OCI-LY1 (cell line): Measurements from ENCODE around the gene NPAS2.

Experiments
- H2AFZ ChIP-seq: fragments of 200-600 bp; sonication (generic), shearing (Covaris generic); 2 replicates; pipeline ENCODE4 v1.6.0; 2014; ENCODE audit warnings: antibody characterized with exemption, mild to moderate bottlenecking, low read length
- H3F3A ChIP-seq: fragments of 200-600 bp; sonication (generic), shearing (Covaris generic); 2 replicates; pipeline ENCODE4 v1.6.0; 2014; ENCODE audit warnings: mild to moderate bottlenecking, antibody characterized with exemption, low read length, moderate library complexity; ENCODE audit not compliant: insufficient read depth
- H3K27ac ChIP-seq: fragments of 200-600 bp; sonication (generic); 2 replicates; pipeline ENCODE4 v1.5.1; 2014; ENCODE audit warnings: low read length, mixed run types, mild to moderate bottlenecking, low read depth; ENCODE audit not compliant: poor library complexity, severe bottlenecking
- H3K27me3 ChIP-seq: fragments of 200-600 bp; sonication (generic); 2 replicates; pipeline ENCODE4 v1.6.0; 2014; ENCODE audit warnings: antibody characterized with exemption, mild to moderate bottlenecking, low read length, moderate library complexity; ENCODE audit not compliant: insufficient read depth
- H3K36me3 ChIP-seq: fragments of 200-600 bp; sonication (generic); 2 replicates; pipeline ENCODE4 v1.6.1; 2014; ENCODE audit warnings: mild to moderate bottlenecking, antibody characterized with exemption, low read length, moderate library complexity, mixed read lengths; ENCODE audit not compliant: insufficient read depth
- H3K4me1 ChIP-seq: fragments of 200-600 bp; sonication (generic); 2 replicates; pipeline ENCODE4 v1.5.1; 2014; ENCODE audit warnings: mild to moderate bottlenecking, low read length, moderate library complexity; ENCODE audit not compliant: insufficient read depth, severe bottlenecking
- H3K4me2 ChIP-seq: fragments of 200-600 bp; sonication (generic), shearing (Covaris generic); 2 replicates; pipeline ENCODE4 v1.6.1; 2014; ENCODE audit warnings: low read length
- H3K4me3 ChIP-seq: fragments of 200-600 bp; sonication (generic); 2 replicates; pipeline ENCODE4 v1.5.1; 2014; ENCODE audit warnings: low read length, low read depth, mild to moderate bottlenecking, mixed read lengths; ENCODE audit not compliant: poor library complexity, severe bottlenecking
- H3K79me2 ChIP-seq: fragments of 200-600 bp; shearing (Covaris generic); 2 replicates; pipeline ENCODE4 v1.6.1; 2016; ENCODE audit warnings: mixed run types, low read length, mixed read lengths; ENCODE audit not compliant: insufficient read depth
- H3K9ac ChIP-seq: fragments of 200-600 bp; sonication (generic), shearing (Covaris generic); 2 replicates; pipeline ENCODE4 v1.6.1; 2014; ENCODE audit warnings: mild to moderate bottlenecking, low read length, mixed read lengths
- H3K9me2 ChIP-seq: fragments of 200-600 bp; sonication (generic), shearing (Covaris generic); 2 replicates; pipeline ENCODE4 v1.6.1; 2014; ENCODE audit warnings: low read depth, mild to moderate bottlenecking, low read length, mixed read lengths
- H3K9me3 ChIP-seq: fragments of 200-600 bp; shearing (Covaris generic); 2 replicates; pipeline ENCODE4 v1.6.1; 2014; ENCODE audit warnings: low read length, mixed read lengths
- H4K20me1 ChIP-seq: fragments of 200-600 bp; sonication (generic), shearing (Covaris generic); 2 replicates; pipeline ENCODE4 v1.6.0; 2016; ENCODE audit warnings: mild to moderate bottlenecking, low read length; ENCODE audit not compliant: insufficient read depth
- EZH2 ChIP-seq: fragments of 200-600 bp; sonication (generic), shearing (Covaris generic); IDR thresholded peaks from 2 replicates; pipeline ENCODE4 v1.8.0; 2017; ENCODE audit warnings: borderline replicate concordance, mixed run types, mild to moderate bottlenecking, antibody characterized with exemption, low read length, moderate library complexity, mixed read lengths
- TF ChIP-seq, protein P1 (sequence below): fragments of 200-600 bp; sonication (generic), shearing (Covaris generic); IDR thresholded peaks from 2 replicates; pipeline ENCODE4 v1.5.1; 2017; ENCODE audit warnings: mild to moderate bottlenecking, antibody characterized with exemption, low read length, moderate library complexity, mixed read lengths

Gene NPAS2

DNA sequence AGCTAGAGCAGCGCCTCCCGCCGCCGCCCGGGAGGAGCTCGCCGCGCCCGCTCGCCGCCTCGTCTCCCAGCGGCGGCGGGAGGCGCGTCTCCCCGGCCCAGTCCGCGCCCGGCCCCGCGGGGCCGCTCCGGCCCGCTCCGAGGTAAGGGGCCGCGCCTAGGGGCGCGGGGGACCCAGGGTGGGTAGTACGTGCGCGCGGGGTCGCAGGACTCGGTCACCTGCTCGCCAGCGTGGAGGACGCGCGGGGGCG lies 259 bp downstream of the NPAS2 start:
- no peak for TF ChIP-seq EZH2
- no peaks in the 10 kb centered on the region for H3K9me3 ChIP-seq
- H2AFZ ChIP-seq = no peak overlapping the region
- no peak overlapping the region for H3K27ac ChIP-seq
- no peaks in the 10 kb centered on the region for H3K27me3 ChIP-seq
- no peaks in the 10 kb centered on the region for H3K9me2 ChIP-seq
- no peaks in the 10 kb centered on the region for H3F3A ChIP-seq
- H3K79me2 ChIP-seq = no peaks in the 10 kb centered on the region
- no peak overlapping the region for H3K9ac ChIP-seq
- no peak overlapping the region for H3K4me2 ChIP-seq
- H3K36me3 ChIP-seq = no peaks in the 10 kb centered on the region
- H3K4me1 ChIP-seq = no peaks in the 10 kb centered on the region
- no peak overlapping the region for H3K4me3 ChIP-seq
- no peaks in the 10 kb centered on the region for H4K20me1 ChIP-seq

DNA sequence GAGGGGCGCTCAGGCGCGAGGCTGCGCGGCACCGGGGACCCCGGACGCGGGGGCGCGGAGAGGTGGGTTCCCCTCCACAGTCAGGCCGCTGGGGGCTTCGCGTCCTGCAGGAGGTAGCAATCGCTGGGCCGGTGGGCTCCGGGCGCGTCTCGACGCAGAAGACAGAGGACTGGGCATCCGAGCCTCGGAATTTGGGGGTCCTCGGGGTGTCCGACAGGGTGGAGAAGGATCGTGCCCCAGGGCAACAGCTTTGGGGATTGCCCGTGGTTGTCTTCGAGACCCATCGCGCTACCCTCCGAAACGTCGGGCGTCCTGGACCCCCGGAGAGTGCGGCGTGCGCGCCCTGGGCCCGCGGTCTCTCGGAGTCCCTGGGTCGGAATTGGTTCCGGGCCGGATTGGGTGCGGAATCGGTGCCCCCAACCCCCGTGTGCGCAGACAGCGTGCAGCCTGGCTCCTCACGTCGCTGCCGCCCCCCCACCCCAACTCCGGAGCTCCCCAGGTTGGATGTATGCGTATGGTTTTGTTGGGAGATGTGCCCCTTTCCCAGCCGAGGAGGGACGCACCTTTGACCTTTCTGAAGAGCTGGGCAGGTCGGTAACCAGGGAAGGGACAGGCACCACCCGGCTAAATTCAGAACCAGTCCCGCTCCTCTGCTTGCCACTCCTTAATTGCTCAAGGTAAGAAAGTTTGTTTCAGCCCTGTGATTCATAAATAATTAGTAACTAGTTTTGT lies 750 bp downstream of the NPAS2 start:
- Histone ChIP-seq H3K27me3 (no peaks in the 10 kb centered on the region), H3K9ac (no peak overlapping the region), H3K9me3 (no peaks in the 10 kb centered on the region), H3K4me1 (no peaks in the 10 kb centered on the region), H3K9me2 (no peaks in the 10 kb centered on the region), H3K27ac (no peak overlapping the region), H3K79me2 (no peaks in the 10 kb centered on the region), H3K4me3 (no peak overlapping the region), H2AFZ (no peak overlapping the region), H3K36me3 (no peaks in the 10 kb centered on the region), H3F3A (no peaks in the 10 kb centered on the region), H4K20me1 (no peaks in the 10 kb centered on the region), H3K4me2 (no peak overlapping the region)
- TF ChIP-seq, protein P1, sequence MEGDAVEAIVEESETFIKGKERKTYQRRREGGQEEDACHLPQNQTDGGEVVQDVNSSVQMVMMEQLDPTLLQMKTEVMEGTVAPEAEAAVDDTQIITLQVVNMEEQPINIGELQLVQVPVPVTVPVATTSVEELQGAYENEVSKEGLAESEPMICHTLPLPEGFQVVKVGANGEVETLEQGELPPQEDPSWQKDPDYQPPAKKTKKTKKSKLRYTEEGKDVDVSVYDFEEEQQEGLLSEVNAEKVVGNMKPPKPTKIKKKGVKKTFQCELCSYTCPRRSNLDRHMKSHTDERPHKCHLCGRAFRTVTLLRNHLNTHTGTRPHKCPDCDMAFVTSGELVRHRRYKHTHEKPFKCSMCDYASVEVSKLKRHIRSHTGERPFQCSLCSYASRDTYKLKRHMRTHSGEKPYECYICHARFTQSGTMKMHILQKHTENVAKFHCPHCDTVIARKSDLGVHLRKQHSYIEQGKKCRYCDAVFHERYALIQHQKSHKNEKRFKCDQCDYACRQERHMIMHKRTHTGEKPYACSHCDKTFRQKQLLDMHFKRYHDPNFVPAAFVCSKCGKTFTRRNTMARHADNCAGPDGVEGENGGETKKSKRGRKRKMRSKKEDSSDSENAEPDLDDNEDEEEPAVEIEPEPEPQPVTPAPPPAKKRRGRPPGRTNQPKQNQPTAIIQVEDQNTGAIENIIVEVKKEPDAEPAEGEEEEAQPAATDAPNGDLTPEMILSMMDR = no peak
- no peak for TF ChIP-seq EZH2

DNA sequence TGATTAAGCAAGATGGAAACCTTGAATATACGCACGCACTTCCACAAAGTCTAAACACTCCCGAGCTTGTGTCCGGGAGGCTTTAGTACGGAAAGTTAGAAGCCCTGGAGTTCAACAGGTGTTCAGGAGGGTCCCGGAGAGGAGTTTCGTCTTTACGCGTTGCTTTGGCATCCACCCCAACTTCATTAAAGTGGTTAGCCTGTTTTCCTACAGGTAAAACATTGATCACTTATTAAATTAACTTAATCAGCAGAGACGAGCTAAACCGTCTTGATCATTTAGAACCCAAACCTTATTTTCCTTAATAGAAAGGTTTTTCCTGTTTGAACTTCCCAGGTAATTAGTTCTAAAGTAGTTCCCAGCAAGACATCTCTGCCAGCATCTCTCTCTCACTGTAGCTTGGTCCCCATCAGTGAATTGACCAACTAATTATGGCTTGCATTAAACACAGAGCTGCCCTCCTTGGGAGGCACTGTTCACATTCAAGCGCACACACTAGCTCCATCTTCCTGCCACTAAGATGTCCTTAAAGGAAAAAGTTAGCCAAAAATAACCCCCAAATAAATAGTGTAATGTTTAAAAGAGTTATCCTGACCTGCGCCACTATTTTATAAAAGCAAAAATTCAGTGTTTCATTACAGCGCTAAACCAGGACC lies 1.4 kb downstream of the NPAS2 start:
- no peak overlapping the region for H2AFZ ChIP-seq
- H3K27me3 ChIP-seq = no peaks in the 10 kb centered on the region

More for the DNA sequence above, 1.4 kb downstream of the NPAS2 start:
- no peak overlapping the region for H3K4me2 ChIP-seq
- no peaks in the 10 kb centered on the region for H3K4me1 ChIP-seq
- no peaks in the 10 kb centered on the region for H3K36me3 ChIP-seq
- H3K27ac ChIP-seq = no peak overlapping the region
- H3K9me2 ChIP-seq = no peaks in the 10 kb centered on the region
- H3K9ac ChIP-seq = no peak overlapping the region
- H4K20me1 ChIP-seq = no peaks in the 10 kb centered on the region
- H3K79me2 ChIP-seq = no peaks in the 10 kb centered on the region
- H3K9me3 ChIP-seq = no peaks in the 10 kb centered on the region
- no peak overlapping the region for H3K4me3 ChIP-seq
- TF ChIP-seq EZH2 = no peak
- TF ChIP-seq, protein P1 = no peak
- H3F3A ChIP-seq = no peaks in the 10 kb centered on the region
